HG02678 (cell line): ENCODE results near the gene CNKSR2.

Experiments
- ATAC-seq: cut with Tn5 transposase; IDR thresholded peaks from one replicate; pipeline ENCODE4 v1.9.1; 2021; ENCODE audit warnings: mild to moderate bottlenecking, moderate library complexity; ENCODE audit not compliant: unreplicated experiment

The CNKSR2 gene

DNA sequence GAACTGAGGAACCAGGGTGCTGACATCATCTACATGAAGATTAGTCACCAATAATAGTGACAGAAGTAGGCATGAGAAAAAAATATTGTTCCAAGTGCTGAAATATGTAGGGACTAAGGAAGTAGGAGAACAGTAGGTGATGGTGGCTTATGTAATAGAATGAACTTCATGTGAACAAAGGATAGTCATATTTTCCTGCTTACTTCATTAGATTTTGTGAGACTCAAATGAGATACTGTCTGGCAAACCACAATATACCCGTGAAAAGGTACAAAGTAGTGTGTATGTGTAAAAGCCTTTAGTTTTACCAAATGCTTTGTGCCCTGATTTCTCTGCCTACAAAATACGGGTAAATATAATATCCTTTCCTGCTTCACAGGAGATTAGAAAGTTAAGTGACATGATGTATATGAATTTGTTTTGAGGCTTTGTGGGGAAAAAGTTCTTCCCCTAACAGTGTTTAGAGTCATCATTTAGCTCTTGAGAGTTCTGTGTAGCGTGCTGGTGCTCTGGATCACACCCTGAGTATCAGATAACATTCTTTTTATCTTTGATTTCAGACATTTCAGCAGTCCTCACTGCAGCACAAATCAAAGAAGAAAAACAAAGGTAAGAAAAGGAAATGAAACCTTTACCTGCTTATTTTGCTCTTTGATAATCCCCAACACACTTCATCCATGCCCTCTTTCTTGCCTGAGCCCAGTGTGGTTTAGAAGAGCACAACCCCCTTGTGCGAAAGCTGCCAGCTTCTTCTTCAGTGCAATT, 216.0 kb downstream of the CNKSR2 start:
- no peak for ATAC-seq

- ATAC-seq: no peak
Observed at GRCh38 chrX:21606002-21606401, 231.8 kb downstream of the CNKSR2 start.

GRCh38 chrX:21610168-21610567, 235.9 kb downstream of the CNKSR2 start:
- ATAC-seq: no peak

- no peak for ATAC-seq
Observed at GRCh38 chrX:21612154-21612553, 237.9 kb downstream of the CNKSR2 start.

GRCh38 chrX:21616386-21616785, 242.2 kb downstream of the CNKSR2 start:
- no peak for ATAC-seq

- ATAC-seq: no peak
Observed at GRCh38 chrX:21620234-21620633, 246.0 kb downstream of the CNKSR2 start.

DNA sequence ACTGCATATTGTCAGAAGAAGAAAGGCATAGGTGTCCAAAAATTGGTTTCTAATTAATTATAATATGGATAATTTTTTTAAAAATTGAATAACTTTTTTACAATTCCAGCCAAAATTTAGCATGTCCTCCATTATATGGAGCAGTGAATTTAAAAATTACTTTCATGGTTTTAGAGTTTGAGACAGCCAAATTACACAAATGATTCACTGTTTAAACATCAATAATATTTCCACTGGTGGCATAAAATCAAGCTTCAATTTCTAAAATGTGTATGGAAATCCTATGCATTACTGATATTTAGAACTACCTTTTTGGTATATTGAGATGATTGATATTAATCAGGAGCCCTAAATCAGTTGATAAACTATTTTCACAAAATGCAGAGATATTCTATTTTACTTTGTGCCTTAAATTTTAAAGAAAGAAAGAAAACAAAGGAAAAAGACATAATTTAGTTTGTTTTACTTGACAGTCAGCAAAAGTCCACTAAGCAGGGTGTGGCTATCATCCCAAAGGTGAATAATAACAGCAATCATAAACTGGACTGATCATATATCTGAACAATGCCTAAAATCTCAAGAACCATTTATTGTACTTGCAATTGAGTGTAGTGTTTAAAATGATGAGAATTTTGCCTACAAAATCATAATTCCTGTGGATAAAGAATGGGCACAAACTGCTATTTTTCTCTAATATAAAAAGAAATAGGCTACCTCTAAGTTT, 249.7 kb downstream of the CNKSR2 start:
- no peak for ATAC-seq

DNA sequence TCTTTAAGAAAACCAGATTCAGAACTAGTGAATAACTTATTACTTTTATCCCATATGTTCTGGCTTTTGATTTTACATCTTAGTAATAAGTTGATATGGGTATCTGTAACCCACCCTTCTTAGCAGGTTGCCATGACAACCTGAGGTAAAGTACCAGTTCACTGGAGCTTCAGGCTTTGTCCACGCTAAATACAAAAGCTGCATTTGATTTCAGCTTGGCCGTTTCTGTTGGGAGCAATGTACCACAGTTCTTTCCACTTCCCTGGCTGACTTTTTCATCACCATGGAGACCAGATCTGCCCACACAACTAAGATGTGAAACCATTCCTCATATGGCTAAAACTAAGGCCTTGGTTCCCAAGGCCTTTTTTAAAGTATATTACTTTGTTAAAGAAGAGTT, 257.8 kb downstream of the CNKSR2 start:
- ATAC-seq: no peak

GRCh38 chrX:21638311-21638710, 264.1 kb downstream of the CNKSR2 start:
- no peak for ATAC-seq

DNA sequence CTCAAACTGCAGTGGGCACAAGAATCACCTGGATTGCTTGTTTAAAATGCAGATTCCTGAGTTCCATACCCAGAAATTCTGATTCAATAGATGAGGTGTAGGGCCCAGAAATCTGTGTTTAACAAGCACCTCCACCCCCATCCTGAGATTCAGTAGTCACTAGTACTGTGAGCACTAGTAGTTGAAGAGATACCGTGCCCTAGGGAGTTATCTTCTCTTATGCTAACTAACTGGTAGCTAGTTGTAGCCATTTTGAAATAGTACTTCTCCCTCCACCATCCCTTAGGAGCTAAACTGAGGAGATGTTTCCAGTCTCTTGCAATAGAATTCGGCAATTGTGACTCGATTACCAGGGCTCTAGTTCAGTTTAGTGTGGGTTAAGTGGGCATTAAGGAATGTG, 265.6 kb downstream of the CNKSR2 start:
- ATAC-seq: no peak

DNA sequence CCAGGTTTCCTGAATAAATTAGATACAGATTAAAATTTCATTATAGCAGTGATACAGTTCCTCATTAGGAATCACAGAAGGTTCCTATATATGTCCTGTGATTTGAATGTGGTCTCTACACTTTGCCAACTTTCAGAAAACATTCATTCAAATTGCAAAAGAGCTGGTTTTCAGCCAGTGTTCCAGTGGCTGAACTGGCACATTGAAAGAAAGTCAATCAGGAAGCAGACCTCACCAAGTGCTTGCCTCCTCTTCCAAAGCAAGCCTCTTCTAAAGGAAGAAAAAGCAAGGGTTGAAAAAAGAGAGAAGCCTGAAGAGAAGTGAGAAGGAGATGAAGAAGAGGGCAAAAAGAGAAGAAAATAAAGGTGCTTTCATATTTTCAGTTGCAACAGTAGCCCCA, 271.2 kb downstream of the CNKSR2 start:
- no peak for ATAC-seq

DNA sequence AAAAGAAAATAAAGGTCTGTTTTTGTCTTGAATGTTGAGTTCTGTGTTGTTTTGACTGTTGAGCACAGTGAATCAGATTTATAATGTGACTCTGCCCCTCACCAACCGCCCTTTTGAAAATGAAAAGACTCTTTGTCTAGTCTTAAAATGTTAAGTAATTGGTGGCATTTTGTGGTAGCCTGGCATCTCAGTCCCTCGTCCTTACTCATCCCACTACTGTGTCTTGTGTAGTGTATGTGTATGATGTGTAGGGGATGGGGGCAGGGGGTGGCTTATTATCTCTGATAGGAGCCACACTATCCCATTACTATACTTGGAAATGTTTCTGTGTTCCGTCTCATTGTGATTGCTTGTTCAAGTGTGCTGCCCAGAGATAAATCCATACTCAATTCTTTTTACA, 271.7 kb downstream of the CNKSR2 start:
- no peak for ATAC-seq

- no peak for ATAC-seq
Observed at GRCh38 chrX:21655901-21656586, 281.8 kb downstream of the CNKSR2 start.

DNA sequence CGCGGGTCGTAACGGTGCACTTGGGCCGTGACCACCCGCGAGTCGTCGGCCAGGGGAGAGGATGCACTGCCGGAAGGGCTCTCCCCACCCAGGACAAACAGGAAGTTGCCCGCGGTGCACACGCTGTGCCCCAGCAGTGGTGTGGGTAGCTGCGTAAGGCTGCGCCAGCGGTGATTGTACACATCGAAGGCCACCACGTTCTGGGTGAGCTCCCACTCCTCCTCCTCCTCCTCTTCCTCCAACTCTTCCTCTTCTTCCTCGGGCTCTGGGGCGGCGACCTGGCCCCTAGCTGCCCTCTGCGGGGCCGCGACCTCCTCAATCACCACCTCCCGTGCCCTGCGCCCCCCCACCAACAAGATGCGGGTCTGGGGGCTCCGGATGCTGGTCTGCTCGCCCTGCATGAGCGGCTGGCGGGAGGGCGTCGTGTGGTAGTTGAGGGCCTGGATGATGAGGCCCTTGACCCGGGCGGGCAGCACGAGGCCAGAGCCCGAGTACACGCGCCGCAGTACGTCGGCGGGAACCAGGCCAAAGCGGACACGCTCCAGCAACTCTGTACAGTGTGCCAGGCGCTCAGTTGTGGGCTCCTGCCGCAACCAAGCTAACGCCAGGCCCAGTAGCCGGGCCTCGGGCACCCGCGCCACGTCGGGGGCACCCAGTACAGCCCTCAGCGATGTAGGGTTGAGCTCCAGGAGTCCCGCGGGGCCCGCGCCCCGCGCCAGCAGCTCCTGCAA, 282.5 kb downstream of the CNKSR2 start:
- no peak for ATAC-seq

- no peak for ATAC-seq
Observed at GRCh38 chrX:21657318-21658151, 283.3 kb downstream of the CNKSR2 start.

DNA sequence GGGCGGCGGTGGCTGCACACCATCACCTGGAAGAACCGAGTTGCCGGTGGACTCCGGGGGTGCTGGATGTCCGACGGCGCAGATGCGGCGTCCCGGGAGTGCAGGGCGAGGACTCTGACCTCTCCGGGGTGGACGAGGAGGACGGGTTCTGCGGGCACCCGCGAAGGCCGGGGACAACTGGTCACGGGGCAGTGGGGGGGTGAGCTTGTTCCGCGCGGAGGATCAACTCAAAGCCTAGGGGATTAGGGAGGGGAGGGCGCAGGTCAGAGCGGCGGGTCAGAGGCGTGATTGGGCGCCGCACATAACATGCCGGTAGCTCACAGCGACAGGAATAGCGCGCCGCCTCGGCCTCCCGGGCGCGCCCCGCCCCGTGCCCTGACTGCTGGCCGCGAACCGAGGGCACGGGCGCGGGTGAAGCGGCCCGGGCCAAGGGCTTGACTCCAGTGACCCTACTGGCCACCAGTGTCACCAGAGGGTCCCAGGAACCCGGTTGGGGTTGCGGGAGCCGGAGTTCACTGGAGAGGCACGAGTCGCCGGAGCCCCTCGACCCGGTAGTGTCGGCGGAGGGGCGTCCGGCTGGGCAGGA, 284.0 kb downstream of the CNKSR2 start, which contains the start of gene KLHL34:
Gene KLHL34 (minus strand): TSS at position 179 of the 586 bp plus-strand sequence. CDS start 542 bp downstream, outside the sequence.
- no peak for ATAC-seq

- no peak for ATAC-seq
Observed at GRCh38 chrX:21658746-21659145, 284.5 kb downstream of the CNKSR2 start.

DNA sequence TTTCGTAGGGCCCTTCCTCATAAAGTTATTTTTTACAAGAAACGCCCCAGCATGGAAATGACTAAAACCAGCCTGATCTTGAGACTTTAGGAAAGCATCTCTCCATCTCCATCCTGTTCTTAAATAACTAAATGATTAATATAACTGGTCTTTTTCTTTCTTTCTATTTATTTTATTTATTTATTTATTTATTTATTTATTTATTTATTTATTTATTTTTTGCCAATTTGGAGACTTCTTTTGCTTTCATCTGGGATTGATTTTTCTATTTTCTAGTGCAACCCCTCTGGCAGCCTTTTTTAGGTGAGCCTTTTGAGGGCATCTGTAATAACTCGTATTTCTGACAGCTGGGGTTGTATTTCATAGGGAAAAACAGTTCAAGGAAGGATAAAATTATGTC, 285.1 kb downstream of the CNKSR2 start:
- no peak for ATAC-seq

GRCh38 chrX:21660156-21660555, 285.9 kb downstream of the CNKSR2 start:
- no peak for ATAC-seq

DNA sequence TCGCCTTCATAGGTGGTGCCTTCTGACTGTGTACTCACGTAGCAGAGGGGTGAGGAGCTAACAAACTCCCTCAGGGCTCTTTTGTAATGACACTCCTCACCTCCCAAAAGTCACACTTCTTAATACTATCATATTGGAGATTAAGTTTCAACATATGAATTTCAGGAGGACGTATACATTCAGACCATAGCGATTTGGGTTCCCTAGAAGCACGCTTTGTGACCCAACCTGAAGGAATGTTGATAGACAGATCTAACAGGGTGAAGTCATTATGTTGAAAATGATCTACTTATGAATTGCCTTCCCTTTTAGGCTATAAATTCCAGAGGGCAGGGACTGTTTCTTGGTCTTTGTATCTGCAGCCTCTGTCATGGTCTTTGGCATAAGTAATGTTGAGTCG, 287.1 kb downstream of the CNKSR2 start:
- ATAC-seq: no peak
